SU-DHL-6 (cell line): Measurements from ENCODE around the gene HS3ST4.

ENCODE experiments used
- H2AFZ ChIP-seq: fragments of 200-600 bp; sonication (generic); 2 replicates; pipeline ENCODE4 v1.6.1; 2014; ENCODE audit warnings: low read depth, mild to moderate bottlenecking, moderate library complexity, mixed read lengths, antibody characterized with exemption, low read length; ENCODE audit not compliant: severe bottlenecking
- H3F3A ChIP-seq: fragments of 200-600 bp; shearing (Covaris generic); 2 replicates; pipeline ENCODE4 v1.6.0; 2016; ENCODE audit warnings: antibody characterized with exemption, mild to moderate bottlenecking; ENCODE audit not compliant: insufficient read depth
- H3K27ac ChIP-seq: fragments of 200-600 bp; sonication (generic); 2 replicates; pipeline ENCODE4 v1.5.1; 2016; ENCODE audit warnings: low read depth, mild to moderate bottlenecking, low read length, moderate library complexity, mixed read lengths
- H3K27me3 ChIP-seq: fragments of 200-600 bp; sonication (generic), shearing (Covaris generic); 2 replicates; pipeline ENCODE4 v1.6.0; 2014; ENCODE audit warnings: mild to moderate bottlenecking, low read length
- H3K36me3 ChIP-seq: fragments of 200-600 bp; sonication (generic); 2 replicates; pipeline ENCODE4 v1.6.1; 2014; ENCODE audit warnings: mild to moderate bottlenecking, low read length, mixed read lengths
- H3K4me2 ChIP-seq: fragments of 300-600, 200-600 bp; shearing (Covaris generic), sonication (generic); 2 replicates; pipeline ENCODE4 v1.6.0; 2014; ENCODE audit warnings: low read length, low read depth, mild to moderate bottlenecking; ENCODE audit not compliant: poor library complexity, severe bottlenecking
- H3K4me3 ChIP-seq: fragments of 200-600 bp; sonication (generic); 2 replicates; pipeline ENCODE4 v1.5.1; 2014; ENCODE audit warnings: antibody characterized with exemption, low read length, mild to moderate bottlenecking, mixed read lengths; ENCODE audit not compliant: insufficient read depth, poor library complexity, severe bottlenecking
- H3K79me2 ChIP-seq: fragments of 200-600 bp; sonication (generic); 2 replicates; pipeline ENCODE4 v1.6.1; 2014; ENCODE audit warnings: mild to moderate bottlenecking, low read length, moderate library complexity; ENCODE audit not compliant: insufficient read depth
- H3K9ac ChIP-seq: fragments of 200-600 bp; sonication (generic); 2 replicates; pipeline ENCODE4 v1.7.0; 2014; ENCODE audit warnings: mild to moderate bottlenecking, low read length
- H3K9me2 ChIP-seq: fragments of 200-600 bp; sonication (generic); replicated peaks from 2 replicates; pipeline ENCODE4 v1.6.1; 2014; ENCODE audit warnings: low read length; ENCODE audit not compliant: insufficient read depth
- H3K9me3 ChIP-seq: fragments of 200-600 bp; sonication (generic); 2 replicates; pipeline ENCODE4 v1.6.1; 2014; ENCODE audit warnings: low read length, mixed read lengths; ENCODE audit not compliant: insufficient read depth
- H4K20me1 ChIP-seq: fragments of 200-600 bp; sonication (generic); 2 replicates; pipeline ENCODE4 v1.6.1; 2014; ENCODE audit warnings: low read depth, mild to moderate bottlenecking, antibody characterized with exemption, low read length, moderate library complexity, mixed read lengths
- EZH2phosphoT487 ChIP-seq: fragments of 200-600 bp; sonication (generic), shearing (Covaris generic); conservative IDR thresholded peaks from 2 replicates; pipeline ENCODE4 v1.6.1; 2018; ENCODE audit warnings: mild to moderate bottlenecking, antibody characterized with exemption, low read length, moderate library complexity, mixed read lengths
- TF ChIP-seq, protein P1 (sequence below): fragments of 200-600 bp; sonication (generic); IDR thresholded peaks from one replicate; pipeline ENCODE4 v1.5.1; 2017; ENCODE audit warnings: antibody characterized with exemption, mild to moderate bottlenecking, low read length, moderate library complexity; ENCODE audit not compliant: insufficient read depth, poor library complexity, severe bottlenecking

HS3ST4 gene

DNA sequence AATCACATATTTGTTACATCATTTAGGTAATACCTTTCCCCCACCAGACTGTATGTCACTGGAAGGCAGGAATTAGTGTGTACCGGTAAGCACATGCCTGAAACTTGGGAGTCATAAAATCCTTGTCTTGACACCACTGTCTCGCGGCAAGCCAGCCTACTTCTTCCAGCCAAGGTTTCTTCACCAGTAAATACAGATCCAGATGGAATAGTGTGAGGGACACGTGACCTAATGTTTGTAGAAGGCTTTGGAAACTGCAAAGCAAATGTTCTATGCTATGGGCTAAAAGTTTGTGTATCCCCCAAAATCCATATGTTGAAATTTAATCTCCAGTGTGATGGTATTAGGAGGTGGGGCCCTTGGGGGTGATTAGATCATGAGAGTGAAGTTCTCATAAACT is 126.1 kb downstream of the HS3ST4 start:
- H3K4me3 ChIP-seq, result no peak overlapping the region
- no peaks in the 10 kb centered on the region for H4K20me1 ChIP-seq
- H3K9ac ChIP-seq, result no peak overlapping the region
- H3K4me2 ChIP-seq, result no peak overlapping the region
- TF ChIP-seq EZH2phosphoT487, result no peak
- TF ChIP-seq, protein P1, sequence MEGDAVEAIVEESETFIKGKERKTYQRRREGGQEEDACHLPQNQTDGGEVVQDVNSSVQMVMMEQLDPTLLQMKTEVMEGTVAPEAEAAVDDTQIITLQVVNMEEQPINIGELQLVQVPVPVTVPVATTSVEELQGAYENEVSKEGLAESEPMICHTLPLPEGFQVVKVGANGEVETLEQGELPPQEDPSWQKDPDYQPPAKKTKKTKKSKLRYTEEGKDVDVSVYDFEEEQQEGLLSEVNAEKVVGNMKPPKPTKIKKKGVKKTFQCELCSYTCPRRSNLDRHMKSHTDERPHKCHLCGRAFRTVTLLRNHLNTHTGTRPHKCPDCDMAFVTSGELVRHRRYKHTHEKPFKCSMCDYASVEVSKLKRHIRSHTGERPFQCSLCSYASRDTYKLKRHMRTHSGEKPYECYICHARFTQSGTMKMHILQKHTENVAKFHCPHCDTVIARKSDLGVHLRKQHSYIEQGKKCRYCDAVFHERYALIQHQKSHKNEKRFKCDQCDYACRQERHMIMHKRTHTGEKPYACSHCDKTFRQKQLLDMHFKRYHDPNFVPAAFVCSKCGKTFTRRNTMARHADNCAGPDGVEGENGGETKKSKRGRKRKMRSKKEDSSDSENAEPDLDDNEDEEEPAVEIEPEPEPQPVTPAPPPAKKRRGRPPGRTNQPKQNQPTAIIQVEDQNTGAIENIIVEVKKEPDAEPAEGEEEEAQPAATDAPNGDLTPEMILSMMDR, result no peak
- no peak overlapping the region for H3K27ac ChIP-seq
- no peaks in the 10 kb centered on the region for H3K36me3 ChIP-seq
- no peaks in the 10 kb centered on the region for H3K79me2 ChIP-seq
- no peaks in the 10 kb centered on the region for H3F3A ChIP-seq
- no peaks in the 10 kb centered on the region for H3K9me3 ChIP-seq
- H2AFZ ChIP-seq, result no peak overlapping the region
- no peaks in the 10 kb centered on the region for H3K9me2 ChIP-seq
- no peaks in the 10 kb centered on the region for H3K27me3 ChIP-seq

DNA sequence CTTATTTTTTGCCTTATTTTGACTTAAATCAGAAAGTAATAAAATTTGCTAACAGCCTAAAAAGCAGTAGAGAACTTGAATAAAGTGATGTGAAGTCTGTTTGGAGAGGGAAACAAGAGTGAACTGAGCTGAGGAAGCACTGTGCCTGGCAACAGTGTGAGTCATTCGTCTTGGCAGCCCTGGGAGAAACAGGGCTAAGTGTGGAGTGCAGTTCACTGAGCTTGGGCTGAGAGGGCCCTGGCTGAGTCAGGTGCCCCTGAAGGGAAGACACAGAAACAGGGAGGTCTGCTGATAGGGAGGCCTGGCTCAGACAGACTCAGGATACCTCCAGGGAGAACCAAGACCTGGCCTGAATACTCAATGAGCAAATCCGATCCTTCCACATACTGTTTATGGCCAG is 132.1 kb downstream of the HS3ST4 start:
- H3K27me3 ChIP-seq, result no peaks in the 10 kb centered on the region
- no peaks in the 10 kb centered on the region for H3K36me3 ChIP-seq
- H4K20me1 ChIP-seq, result no peaks in the 10 kb centered on the region
- no peak for TF ChIP-seq EZH2phosphoT487
- TF ChIP-seq, protein P1, result no peak
- H3K79me2 ChIP-seq, result no peaks in the 10 kb centered on the region
- no peaks in the 10 kb centered on the region for H3F3A ChIP-seq
- no peak overlapping the region for H3K4me3 ChIP-seq
- H3K4me2 ChIP-seq, result no peak overlapping the region
- H3K9me3 ChIP-seq, result no peaks in the 10 kb centered on the region
- no peaks in the 10 kb centered on the region for H3K9me2 ChIP-seq
- no peak overlapping the region for H2AFZ ChIP-seq
- no peak overlapping the region for H3K9ac ChIP-seq
- H3K27ac ChIP-seq, result no peak overlapping the region

DNA sequence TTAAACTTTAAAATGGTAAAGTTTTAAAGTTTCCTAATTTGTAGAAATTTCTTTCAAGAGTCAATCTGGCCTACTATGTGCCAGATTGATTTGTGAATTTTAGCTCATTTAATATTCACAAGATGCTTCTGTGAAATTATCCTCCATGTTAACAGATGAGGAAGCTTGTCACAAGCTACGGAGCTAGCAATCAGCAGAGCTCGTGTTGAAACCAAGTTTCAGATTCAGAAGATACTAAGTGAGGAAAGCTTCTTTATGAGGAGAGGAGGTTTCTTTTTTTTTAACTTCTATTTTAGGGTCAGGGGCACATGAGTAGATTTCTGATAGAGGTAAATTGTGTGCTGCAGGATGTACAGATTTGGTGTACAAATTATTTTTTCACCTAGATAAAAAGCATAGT is 135.9 kb downstream of the HS3ST4 start:
- Histone ChIP-seq H4K20me1 (no peaks in the 10 kb centered on the region), H3K4me3 (no peak overlapping the region), H3K4me2 (no peak overlapping the region), H3K9ac (no peak overlapping the region), H2AFZ (no peak overlapping the region), H3K9me3 (no peaks in the 10 kb centered on the region), H3F3A (no peaks in the 10 kb centered on the region), H3K27ac (no peak overlapping the region), H3K79me2 (no peaks in the 10 kb centered on the region), H3K27me3 (no peaks in the 10 kb centered on the region), H3K36me3 (no peaks in the 10 kb centered on the region), H3K9me2 (no peaks in the 10 kb centered on the region)
- no peak for TF ChIP-seq EZH2phosphoT487
- TF ChIP-seq, protein P1, result no peak

DNA sequence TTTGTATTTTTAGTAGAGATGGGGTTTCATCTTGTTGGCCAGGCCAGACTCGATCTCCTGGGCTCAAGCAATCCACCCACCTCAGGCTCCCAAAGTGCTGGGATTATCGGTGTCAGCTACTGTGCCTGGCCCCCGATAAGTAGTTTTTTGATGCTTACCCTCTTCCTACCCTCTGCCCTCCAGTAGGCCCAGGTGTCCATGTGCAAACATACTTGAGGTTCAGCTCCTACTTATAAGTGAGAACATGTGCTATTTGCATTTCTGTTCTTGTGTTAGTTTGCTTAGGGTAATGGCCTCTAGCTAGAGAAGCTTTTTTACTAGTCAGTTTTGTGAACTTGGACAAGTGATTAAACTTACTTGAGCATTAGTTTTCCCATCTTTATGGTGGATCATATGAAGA is 136.8 kb downstream of the HS3ST4 start:
- H3K9ac ChIP-seq, result no peak overlapping the region
- TF ChIP-seq, protein P1, result no peak
- TF ChIP-seq EZH2phosphoT487, result no peak
- H3K27ac ChIP-seq, result no peak overlapping the region
- no peak overlapping the region for H2AFZ ChIP-seq
- no peaks in the 10 kb centered on the region for H3F3A ChIP-seq
- H4K20me1 ChIP-seq, result no peaks in the 10 kb centered on the region
- no peak overlapping the region for H3K4me2 ChIP-seq
- H3K27me3 ChIP-seq, result no peaks in the 10 kb centered on the region
- no peaks in the 10 kb centered on the region for H3K9me2 ChIP-seq
- no peaks in the 10 kb centered on the region for H3K79me2 ChIP-seq
- no peaks in the 10 kb centered on the region for H3K36me3 ChIP-seq
- H3K4me3 ChIP-seq, result no peak overlapping the region
- no peaks in the 10 kb centered on the region for H3K9me3 ChIP-seq
